ENCODE data around the gene ISCU. TPM values are rescaled to one million over a fixed set of nuclear protein-coding genes. Genes with fewer than 3 reads are reported as not detected.

Gene ISCU
- total and polyA plus RNA-seq, 9 of the 15 experiments (the other 6 are each of a cell fraction or from before 2014, with no cell fraction given): 15.9 to 92.5 (median 77.3) TPM

DNA sequence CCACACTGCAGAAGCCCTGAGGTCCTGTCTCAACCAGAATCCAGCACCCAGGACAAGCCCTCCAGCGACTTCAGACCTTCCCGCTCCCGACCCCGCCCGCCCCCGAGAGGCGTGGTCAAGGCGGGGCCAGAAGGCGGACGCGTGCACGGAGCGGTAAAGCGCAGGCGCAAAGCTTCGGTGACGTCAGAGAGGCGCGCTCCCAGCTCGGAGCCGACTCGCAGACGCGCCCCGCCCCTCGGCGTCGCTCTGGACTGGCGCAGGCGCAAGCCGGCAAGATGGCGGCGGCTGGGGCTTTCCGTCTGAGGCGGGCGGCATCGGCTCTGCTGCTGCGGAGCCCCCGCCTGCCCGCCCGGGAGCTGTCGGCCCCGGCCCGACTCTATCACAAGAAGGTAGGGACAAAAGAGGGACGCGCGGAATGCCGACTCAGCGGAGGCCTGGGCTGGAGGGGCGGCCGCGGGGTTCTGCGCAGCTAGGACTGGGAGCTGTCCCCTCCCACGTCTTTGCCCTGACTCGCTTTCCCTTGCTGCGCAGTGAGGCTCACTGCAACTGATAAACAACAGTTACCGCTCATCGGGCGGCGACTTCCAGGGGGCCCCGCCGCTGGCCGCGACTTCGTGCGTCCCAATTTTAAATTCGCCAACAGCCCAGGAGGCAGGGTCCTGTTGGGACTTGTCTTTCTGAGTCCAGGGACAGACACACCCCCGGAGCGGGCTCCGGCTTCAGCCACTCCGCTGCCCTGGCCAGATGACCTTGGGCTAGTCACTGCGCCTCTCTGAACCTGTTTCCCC lies at the start of gene ISCU (continued):
- TF ChIP-seq, protein P1, sequence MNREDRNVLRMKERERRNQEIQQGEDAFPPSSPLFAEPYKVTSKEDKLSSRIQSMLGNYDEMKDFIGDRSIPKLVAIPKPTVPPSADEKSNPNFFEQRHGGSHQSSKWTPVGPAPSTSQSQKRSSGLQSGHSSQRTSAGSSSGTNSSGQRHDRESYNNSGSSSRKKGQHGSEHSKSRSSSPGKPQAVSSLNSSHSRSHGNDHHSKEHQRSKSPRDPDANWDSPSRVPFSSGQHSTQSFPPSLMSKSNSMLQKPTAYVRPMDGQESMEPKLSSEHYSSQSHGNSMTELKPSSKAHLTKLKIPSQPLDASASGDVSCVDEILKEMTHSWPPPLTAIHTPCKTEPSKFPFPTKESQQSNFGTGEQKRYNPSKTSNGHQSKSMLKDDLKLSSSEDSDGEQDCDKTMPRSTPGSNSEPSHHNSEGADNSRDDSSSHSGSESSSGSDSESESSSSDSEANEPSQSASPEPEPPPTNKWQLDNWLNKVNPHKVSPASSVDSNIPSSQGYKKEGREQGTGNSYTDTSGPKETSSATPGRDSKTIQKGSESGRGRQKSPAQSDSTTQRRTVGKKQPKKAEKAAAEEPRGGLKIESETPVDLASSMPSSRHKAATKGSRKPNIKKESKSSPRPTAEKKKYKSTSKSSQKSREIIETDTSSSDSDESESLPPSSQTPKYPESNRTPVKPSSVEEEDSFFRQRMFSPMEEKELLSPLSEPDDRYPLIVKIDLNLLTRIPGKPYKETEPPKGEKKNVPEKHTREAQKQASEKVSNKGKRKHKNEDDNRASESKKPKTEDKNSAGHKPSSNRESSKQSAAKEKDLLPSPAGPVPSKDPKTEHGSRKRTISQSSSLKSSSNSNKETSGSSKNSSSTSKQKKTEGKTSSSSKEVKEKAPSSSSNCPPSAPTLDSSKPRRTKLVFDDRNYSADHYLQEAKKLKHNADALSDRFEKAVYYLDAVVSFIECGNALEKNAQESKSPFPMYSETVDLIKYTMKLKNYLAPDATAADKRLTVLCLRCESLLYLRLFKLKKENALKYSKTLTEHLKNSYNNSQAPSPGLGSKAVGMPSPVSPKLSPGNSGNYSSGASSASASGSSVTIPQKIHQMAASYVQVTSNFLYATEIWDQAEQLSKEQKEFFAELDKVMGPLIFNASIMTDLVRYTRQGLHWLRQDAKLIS (CRISPR knock-in tag; IDR thresholded peaks at IDR 0.05): no peak
- TF ChIP-seq, protein P2, sequence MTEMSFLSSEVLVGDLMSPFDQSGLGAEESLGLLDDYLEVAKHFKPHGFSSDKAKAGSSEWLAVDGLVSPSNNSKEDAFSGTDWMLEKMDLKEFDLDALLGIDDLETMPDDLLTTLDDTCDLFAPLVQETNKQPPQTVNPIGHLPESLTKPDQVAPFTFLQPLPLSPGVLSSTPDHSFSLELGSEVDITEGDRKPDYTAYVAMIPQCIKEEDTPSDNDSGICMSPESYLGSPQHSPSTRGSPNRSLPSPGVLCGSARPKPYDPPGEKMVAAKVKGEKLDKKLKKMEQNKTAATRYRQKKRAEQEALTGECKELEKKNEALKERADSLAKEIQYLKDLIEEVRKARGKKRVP (CRISPR knock-in tag; IDR thresholded peaks at IDR 0.05): no peak
- TF ChIP-seq BRD9 (IDR thresholded peaks at IDR 0.05; ENCODE audit: low read depth, partially characterized antibody) (no peak), NCOA6 (IDR thresholded peaks at IDR 0.05) (no peak), ZFPM2 (CRISPR knock-in tag; IDR thresholded peaks at IDR 0.05) (no peak), NONO (IDR thresholded peaks at IDR 0.05; ENCODE audit: low read depth in 2 of 2, low read length in 1 of 2) (peak; percentile 67 to 71; a peak in 2 of 4 replicates), ZNF785 (CRISPR knock-in tag; IDR thresholded peaks at IDR 0.05) (no peak), MBD2 (IDR thresholded peaks at IDR 0.05; ENCODE audit: borderline replicate concordance, low read depth) (peak; percentile 24; the same call in 1 of the 2 replicates), CEBPB (tag; IDR thresholded peaks at IDR 0.05) (no peak), ZFP36 (IDR thresholded peaks at IDR 0.05; ENCODE audit: low read depth, low read length, partially characterized antibody) (no peak), TRIM28 (IDR thresholded peaks at IDR 0.05) (no peak), ZNF133 (CRISPR knock-in tag; IDR thresholded peaks at IDR 0.05) (no peak), ZC3H8 (IDR thresholded peaks at IDR 0.05) (no peak), ZNF561 (CRISPR knock-in tag; conservative IDR thresholded peaks at IDR 0.05) (no peak)
- TF ChIP-seq, protein P3, sequence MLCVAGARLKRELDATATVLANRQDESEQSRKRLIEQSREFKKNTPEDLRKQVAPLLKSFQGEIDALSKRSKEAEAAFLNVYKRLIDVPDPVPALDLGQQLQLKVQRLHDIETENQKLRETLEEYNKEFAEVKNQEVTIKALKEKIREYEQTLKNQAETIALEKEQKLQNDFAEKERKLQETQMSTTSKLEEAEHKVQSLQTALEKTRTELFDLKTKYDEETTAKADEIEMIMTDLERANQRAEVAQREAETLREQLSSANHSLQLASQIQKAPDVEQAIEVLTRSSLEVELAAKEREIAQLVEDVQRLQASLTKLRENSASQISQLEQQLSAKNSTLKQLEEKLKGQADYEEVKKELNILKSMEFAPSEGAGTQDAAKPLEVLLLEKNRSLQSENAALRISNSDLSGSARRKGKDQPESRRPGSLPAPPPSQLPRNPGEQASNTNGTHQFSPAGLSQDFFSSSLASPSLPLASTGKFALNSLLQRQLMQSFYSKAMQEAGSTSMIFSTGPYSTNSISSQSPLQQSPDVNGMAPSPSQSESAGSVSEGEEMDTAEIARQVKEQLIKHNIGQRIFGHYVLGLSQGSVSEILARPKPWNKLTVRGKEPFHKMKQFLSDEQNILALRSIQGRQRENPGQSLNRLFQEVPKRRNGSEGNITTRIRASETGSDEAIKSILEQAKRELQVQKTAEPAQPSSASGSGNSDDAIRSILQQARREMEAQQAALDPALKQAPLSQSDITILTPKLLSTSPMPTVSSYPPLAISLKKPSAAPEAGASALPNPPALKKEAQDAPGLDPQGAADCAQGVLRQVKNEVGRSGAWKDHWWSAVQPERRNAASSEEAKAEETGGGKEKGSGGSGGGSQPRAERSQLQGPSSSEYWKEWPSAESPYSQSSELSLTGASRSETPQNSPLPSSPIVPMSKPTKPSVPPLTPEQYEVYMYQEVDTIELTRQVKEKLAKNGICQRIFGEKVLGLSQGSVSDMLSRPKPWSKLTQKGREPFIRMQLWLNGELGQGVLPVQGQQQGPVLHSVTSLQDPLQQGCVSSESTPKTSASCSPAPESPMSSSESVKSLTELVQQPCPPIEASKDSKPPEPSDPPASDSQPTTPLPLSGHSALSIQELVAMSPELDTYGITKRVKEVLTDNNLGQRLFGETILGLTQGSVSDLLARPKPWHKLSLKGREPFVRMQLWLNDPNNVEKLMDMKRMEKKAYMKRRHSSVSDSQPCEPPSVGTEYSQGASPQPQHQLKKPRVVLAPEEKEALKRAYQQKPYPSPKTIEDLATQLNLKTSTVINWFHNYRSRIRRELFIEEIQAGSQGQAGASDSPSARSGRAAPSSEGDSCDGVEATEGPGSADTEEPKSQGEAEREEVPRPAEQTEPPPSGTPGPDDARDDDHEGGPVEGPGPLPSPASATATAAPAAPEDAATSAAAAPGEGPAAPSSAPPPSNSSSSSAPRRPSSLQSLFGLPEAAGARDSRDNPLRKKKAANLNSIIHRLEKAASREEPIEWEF (CRISPR knock-in tag; IDR thresholded peaks at IDR 0.05): no peak
- TF ChIP-seq, protein P4, sequence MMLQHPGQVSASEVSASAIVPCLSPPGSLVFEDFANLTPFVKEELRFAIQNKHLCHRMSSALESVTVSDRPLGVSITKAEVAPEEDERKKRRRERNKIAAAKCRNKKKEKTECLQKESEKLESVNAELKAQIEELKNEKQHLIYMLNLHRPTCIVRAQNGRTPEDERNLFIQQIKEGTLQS (IDR thresholded peaks at IDR 0.05): peak; percentile 87
- TF ChIP-seq, protein P4 (CRISPR knock-in tag; conservative IDR thresholded peaks at IDR 0.05): no peak
